Activated CD8-positive, alpha-beta memory T cell treated with anti-CD3 and anti-CD28 coated beads, Interleukin-2, amount 50 U/mL, for 4 hours (primary cell): ENCODE data around the gene C20orf204.

Experiments
- DNase-seq: peaks from one replicate; pipeline ENCODE4 v3.0.0-alpha.2; 2020

Gene C20orf204

DNA sequence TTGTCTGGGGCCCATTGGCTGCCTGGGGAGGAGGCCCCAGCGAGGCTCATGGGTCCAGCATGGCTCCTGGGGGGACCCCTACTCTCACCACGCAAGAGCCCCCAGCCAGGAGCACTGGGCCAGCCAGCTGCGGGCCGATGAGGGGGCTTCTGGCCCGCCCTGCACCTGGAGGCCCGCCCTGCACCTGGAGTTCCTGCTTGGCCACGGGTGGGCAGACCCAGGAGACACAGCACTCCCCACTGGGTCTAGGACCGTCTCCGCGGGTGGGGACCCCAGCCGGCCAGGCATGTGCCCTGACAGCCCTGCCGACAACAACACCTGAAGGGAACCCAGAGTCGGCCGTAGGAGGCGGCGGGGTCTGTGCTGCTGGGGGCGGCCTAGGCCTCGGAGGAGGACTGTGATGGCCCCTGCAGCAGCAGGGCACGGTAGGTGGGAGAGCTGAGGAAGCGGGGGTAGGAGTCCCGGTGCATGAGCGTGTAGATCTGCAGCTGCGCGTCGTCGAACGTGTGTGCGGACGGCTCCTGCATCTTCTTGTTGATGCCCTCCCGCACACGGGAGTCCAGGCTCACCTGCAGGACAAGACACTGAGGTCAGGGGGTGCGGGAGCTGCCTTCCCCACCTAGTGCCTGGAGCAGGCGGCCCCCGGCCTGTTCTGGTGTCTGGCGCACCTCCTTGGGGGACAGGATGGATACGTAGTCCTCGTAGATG lies 37.6 kb downstream of the C20orf204 start:
- no peak for DNase-seq

DNA sequence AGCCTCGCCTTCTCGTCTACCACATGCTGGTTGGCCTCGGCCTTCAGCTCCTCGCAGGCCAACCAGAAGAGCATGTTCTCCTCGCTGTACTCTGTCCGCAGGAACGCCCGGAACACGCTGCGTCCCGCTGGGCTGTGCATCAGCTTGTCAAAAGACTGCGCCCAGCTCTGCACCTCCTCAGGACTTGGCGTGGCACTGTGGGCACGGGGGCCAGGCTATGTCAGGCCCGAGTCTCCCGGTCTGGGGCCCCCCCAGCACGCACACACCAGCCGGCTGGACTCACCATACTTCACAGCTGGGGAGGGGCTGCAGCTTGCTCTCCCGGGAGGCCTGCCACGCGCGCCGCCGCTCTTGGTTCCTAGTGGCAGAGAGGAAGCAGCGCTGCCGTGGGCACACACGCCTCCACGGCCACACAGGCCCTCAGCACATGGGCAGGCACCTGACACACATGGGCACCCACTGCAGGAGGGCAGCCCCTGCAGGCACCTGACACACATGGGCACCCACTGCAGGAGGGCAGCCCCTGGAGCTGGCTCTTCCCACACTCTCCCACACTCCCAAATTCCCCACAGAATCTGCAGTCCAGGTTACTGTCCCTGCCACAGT lies 38.3 kb downstream of the C20orf204 start:
- no peak for DNase-seq

DNA sequence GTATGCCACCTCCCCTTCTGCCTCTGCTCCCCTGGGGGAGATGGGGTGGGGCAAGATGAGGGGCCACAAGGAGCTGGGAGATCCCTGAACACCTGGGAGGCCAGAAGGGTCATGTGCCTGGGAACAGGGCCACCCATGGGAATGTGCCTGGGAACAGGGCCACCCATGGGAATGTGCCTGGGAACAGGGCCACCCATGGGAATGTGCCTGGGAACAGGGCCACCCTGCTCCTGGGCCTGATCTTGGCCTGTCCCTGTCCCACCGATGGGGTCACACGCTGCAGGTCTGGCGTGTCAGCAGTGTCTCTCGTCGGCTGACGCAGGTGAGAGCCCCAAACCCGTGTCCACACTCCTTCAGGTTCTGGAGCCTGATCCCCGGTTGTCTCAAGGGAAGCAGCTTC lies 39.0 kb downstream of the C20orf204 start:
- DNase-seq: no peak

DNA sequence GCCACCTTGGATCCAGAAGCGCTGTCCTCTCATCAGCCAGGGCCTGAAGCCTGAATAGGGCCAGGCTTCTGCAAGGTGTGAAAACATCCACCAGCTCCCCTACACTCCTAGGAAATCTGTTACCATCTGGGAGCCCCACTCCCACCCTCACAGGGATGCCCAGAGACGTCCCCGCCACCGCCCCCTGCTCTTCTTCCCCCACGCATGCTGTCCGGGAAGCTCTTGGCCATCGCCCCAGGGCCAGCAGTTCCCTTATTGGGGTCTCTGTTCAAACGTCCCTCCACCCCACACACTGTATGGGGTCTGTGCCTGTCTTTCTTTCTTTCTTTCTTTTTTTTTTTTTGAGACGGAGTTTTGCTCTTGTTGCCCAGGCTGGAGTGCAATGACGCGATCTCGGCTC lies 39.6 kb downstream of the C20orf204 start:
- DNase-seq: no peak

DNA sequence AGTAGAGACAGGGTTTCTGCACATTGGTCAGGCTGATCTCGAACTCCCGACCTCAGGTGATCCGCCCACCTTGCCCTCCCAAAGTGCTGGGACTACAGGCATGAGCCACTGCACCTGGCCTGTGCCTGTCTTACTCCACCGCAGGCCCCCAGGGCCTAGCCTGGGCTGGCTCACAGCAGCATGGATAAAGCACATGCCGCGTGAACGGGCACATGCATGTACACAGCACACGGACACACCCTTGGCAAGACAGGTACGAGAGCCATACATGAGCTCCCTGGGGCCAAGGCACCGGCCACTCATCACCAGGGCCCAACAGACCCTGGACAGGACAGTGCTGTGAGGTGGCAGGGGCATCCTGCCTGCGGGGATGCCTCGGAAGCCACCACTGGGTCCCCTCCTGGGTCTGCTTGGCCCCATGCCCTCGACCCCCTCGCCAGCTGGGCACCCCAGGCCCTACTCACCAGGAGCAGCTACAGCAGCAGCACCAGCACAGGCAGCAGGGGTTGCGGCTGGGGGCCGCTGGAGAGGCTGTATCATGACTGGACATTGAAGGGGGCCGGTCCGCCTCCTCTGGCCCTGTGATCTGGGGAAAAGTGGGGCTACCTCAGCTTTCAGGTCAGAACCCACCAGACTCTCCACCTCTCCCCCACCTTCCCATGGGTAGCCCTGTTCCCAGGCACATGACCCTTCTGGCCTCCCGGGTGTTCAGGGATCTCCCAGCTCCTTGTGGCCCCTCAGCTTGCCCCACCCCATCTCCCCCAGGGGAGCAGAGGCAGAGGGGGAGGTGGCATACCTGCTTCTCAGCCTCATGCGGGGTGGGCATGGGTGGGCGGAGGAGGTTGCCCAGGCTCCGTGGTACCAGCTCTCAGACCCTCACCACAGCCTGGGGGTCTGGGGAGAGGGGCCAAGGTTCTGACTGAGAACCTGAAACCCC lies 40.3 kb downstream of the C20orf204 start:
- no peak for DNase-seq

DNA sequence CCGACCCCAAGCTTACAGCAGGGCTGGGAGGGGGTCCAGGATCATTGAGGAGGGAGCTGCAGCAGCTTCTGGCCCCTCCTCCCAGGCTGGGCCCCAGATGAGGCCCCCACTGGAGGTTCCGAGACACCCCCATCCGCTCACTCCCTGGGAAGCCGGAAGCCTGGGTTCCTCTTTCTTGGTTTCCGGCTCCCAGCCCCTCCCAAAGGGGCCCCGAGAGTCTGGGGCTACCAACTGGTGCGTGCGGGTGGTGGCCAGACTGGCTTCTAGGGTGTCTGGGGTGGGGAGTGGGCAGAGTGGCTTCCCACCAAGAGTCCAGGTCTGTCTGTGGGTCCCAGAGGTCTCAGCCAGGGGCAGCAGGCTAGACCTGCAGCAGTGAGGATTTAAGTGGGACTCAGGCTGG lies 41.1 kb downstream of the C20orf204 start:
- DNase-seq: no peak

DNA sequence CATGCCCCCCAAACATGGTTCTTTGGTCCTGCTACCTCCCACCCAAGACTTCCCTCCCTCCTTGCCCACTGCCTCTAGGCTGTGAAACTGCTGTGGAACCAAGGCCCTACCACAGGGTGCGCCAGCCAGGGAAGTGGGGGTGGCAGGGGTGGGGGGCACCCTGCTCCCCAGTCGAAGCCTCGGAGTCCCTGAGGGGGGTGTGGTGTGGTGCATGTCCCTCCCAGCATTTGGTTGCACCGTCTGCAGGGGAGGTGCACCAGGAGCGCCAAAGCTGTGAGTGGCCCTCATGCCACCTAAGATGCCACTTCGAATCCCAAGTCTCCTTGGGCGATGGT lies 41.5 kb downstream of the C20orf204 start:
- DNase-seq: no peak

DNA sequence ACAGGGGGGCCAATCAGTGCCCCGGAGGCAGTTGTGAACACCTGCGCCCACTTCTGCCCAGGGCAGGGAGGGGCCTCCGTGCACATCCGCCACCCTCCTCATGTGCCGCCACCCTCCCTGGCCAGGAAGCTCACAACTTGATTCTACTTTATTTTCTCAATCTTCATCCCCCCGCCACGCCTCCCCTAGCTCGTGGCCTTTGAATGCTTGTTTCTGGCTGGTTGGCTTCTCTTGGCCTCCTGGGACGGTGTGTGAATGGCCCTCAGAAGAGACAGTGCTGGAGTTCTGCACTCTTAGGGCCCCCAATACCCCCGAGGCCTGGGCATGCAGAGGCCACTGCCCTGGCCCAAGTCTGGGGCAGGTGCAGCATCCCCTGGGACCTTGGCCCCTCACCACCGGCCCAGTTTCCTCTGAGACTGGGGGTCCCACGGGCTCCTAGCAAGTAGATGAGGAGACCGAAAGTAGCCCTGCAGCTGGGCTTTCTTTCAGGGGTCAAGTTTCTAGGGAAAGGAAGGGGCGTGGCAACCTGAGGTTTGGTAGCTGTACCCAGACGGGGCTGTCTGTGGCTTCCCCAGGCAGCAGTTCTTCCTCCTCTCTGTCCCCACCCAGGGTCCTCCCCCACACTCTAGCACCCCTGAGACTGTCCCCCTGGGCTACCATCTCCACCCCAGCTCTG lies 42.0 kb downstream of the C20orf204 start:
- DNase-seq: peak; percentile 47

DNA sequence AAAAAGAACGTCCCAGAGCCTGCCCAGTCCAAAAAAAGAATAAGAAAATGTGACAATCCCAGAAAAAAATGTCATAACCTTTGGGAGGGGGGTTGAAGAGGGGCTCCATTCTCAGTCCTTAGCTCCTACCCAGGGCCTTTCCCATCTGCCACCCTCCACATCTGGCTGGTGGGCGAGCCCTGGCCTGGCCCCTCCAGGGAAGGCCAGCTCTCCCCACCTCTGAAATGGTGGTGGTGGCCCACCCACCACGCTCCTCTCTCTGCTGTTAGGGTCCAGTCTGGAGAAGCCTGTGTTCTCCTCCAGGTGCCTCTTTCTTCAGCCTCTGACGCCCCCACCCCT lies 42.9 kb downstream of the C20orf204 start:
- DNase-seq: no peak

DNA sequence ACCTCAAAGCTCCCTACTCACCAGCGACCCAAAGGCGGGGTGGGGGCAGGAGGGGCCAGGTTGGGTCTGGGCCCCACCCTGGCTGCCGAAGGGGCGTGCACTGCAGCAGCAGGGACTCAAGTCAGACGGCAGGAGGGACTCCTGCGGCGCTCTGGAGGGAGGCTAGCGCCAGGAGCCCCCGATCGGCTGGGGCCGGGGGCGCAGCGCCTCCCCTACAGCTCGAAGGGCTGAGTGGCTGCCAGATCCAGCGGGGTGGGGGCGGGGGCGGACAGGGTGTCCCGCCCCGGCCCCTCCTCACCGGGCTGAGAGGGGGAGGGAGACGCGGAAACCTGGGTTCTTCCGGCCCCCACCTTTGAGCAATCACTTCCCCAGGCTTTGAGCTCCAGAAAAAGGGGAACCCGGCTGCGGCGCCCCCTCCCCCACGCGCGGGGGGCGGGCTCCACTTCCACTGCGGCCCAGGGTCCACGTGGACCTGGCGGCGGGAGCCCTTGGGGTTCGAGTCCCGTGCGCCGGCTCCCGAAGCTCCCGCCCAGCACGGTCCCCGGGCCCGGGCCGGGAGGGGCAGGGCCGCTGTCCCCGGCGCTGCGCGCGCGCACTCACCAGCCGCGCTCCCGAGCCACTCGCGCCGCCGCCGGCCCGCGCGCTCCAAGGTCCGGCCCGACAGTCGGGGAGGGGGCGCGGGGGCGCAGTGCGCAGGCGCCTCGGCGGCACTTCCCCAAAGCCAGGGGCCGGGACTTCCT lies 43.5 kb downstream of the C20orf204 start, which contains the start of gene RGS19:
RGS19 (minus strand) TSS at position 246 of the 740 bp plus-strand sequence. CDS start 2,632 bp downstream, outside the sequence.
- DNase-seq: peak; percentile 66

DNA sequence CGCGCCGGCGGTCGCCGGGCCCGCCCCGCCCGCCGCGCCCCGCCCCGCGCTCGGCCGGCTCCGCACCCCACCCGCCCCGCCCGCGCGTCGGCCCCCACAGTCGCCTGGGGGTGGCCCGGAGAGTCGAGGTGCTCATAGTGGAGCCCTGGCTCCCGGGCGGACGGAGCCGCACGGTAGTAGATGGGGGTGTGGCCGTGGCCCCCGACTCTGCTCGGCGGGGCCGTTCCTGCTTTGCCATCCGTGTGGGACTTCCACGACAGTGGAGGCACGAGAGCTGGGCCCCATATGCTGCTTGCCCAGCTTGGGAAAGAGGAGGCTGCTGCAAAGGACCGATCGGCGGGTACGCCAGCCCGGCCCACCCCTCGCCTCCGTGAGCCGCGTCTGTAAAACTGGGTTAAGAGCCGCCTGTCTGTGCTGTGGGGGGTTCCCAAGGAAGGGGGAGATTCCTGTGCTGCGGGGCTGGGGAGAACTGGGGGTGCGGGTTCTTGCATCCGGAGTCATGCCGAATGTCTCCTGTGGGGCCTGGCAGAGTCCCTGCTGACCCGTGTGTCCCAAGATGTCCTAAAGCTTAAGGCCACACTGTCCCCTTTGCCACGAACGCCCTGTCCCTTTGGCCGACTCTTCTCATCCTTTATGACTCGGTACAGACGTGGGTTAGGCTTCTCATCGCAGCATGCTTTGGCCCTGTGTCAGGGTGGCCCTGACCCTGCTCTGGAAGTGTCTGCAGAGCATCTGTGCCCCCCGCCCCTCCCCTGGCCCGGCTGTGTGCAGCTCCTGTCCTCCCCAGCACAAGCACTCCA lies 44.2 kb downstream of the C20orf204 start, which contains the start of gene OPRL1:
OPRL1 (plus strand) TSS at position 70 of the 800 bp plus-strand sequence. CDS start 12,639 bp downstream, outside the sequence.
- DNase-seq: no peak

DNA sequence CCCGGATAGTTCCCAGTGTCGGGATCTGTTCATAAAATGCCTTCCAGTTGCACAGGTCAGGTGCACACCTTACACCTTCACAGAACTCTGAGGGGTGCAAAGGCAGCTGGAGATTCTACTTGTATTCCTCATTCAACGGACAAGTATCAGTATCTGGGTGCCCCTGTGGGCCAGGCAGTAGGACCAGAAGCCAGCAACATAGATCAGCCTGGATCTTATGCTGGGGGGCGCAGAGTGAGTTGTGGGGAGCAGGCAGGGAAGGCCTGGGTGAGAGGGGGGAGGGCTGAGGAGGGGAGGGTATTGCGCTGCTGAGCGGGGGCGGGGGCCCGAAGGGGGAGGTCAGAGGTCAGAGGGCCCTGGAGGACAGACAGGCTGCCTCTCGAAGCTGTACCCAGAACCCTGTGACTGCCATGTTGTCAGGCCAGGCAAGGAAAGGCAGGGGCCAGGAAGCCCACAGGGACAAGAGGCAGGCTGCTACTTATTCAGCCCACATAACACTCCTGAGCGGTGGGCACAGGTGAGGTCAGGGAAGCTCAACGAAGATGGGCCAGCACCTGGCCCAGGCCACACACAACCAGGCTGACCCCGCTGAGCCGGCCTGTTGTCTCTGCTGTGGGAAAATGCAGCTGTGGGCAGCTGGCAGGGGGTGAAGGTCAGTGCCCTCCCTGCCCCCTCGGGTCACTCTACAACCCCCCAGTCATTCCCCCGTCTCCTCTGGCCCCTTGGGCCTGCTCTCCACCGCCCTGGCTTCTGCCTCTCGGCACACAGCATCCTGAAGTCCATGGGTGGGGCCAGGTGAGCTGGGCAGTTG lies 45.0 kb downstream of the C20orf204 start:
- no peak for DNase-seq

DNA sequence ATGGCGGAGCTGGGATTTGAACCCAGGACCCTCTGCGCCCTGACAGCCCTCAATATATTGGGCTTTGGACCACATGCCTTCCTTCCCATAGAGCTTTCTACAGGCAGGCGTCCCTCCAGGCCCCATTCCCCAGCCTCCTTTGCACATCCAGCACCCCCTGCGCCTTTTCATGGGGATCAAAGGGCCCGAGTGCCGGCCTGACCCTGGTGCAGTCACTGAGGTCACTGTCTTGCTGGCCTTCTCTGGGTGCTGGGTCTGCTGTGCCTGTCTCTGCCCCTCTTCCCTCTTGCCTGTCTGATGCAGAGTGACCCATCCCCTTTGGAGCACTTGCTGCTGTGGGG lies 45.6 kb downstream of the C20orf204 start:
- no peak for DNase-seq

DNA sequence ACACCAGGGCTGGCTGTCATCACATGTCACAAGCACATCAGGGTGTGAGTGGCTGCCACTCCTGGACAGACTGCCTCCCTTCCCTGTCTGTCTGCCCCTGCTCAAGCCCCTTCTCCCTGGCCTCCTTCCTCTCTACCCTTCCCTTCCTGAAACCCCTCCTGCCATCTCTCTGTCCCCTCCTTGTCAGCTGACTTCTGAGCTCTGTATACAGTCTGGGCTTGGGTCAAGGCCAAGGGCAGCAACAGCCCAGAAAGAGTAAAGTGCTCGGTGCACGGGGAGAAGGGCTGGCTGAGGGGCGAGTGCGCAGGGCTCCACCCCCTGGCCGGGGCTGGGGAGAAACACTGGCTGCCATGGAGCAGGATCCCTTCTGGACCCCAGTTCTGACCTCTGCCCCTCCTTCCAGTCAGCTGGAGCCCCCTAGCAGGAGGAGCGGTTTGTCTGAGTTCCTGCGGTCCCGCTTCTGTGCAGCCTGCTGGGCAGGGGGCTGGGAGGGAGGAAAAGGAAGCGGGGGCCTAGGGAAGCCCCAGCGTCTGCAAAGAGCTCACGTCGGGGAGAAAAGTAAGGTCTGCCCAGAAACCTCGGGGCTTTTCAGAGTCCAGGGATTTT lies 46.2 kb downstream of the C20orf204 start:
- DNase-seq: no peak

DNA sequence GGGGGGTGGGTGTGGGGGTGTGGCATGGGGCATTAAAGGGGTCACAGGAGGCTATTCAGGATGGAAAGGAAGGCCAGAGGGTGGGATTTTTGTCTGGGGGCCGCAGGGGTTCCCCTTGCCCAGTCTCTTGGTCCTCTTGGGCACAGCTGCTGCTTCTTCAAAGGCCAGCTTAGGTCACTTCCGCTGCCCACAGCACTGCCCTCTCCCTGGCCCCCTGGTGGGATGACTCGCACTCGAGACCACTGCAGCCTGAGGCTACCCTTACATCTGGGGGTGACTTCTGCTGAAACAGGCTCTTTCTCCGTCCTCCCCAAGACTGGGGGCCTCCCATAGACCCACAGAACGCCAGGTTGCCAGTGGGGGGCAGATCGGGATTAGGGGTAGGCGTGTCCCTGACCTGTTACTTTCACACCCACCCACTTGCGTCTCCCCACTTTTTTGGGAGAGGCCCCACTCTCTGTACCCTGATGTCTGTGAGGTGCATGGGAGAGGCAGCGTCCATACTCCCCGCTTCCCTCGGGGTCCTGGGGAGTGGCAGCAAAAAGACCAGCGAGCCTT lies 46.9 kb downstream of the C20orf204 start:
- no peak for DNase-seq

DNA sequence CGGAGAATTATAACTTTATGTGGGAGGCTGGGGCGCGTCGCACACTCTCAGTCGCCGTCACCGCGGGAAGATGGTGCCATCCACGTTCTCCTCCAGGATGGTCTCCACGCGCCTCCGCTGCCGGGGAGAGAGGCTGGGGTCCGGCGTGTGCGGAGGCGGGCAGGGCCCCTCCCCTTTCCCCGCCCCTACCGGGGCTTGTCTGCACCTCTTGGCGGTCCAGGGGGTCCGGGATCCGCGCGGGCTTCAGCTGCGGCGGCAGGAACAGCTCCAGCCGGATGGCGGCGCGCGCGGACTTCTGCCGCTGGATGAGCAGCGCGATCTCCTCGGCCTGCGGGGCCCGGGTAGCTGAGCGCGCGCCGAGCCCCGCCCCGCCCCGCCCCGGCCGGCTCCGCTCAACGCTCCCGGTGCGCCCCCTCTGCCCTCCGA lies 47.4 kb downstream of the C20orf204 start:
- DNase-seq: peak; percentile 71

DNA sequence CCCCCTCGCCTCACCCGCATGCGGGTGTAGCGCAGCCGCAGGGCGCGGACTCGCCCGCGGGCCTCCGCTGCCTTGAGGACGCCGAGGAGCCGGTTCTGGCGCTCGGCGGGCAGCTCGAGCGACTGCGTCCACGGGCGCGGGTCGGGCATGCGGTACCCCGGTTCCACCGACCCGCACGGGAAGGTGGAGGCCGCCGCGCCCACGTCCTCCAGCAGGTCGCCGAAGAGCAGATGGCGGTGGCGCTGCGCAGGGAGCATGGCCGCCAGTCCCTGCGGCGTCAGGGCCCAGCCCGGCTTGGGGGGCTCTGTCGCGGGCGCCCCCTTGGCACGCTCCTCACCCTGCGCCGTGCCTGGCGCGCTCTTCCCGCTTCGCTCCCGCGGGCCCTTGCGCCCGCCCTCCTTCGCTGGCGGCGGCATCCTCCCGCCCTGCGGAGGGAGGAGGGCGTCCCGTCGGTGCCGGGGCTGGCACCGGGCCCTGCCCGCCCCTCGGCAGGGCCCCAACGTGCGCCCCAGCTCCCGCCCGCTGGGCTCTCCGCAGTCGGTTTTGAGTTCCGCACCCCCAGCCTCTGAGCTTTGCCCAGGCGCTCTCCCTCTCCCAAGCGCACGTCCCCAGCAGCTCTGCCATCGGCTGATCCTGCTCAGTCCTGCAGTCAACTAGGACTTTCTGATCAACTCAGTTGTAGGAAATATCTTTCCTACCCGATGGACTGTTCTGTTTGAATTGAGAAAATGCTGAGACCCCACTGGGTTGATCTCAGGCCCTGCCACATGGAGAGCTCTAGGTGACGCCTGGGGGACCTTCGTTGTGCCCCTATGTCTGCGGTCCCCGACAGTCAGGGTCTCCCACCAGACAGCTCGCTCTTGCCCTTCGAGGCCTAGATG lies 48.1 kb downstream of the C20orf204 start, which contains the start of gene LKAAEAR1:
LKAAEAR1 (minus strand) TSS at position 595 of the 881 bp plus-strand sequence; CDS start at position 416, 179 bp downstream.
- DNase-seq: no peak

DNA sequence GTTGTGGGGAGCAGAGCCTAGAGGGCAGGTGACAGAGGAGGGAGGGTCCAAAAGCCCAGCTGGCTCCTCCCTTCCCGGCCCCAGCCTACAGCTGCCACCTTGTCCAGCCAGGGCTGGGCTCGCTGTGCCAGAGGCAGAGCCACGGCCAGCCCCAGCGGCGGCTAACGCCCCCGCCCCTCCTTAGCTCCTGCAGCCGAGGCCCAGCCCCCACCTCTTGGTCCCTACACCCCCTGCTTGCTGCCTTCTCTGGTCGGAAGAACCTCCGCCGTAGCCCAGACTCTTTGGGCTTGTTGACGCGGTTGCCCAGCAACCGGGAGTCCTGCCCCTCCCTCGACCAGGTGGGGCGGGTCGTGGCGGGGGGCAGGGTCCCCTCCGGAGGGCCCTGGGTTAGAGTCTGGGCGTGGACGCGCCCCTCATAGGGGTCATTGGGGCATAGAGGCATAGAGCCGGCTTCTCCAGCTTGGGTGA lies 48.7 kb downstream of the C20orf204 start:
- DNase-seq: no peak

DNA sequence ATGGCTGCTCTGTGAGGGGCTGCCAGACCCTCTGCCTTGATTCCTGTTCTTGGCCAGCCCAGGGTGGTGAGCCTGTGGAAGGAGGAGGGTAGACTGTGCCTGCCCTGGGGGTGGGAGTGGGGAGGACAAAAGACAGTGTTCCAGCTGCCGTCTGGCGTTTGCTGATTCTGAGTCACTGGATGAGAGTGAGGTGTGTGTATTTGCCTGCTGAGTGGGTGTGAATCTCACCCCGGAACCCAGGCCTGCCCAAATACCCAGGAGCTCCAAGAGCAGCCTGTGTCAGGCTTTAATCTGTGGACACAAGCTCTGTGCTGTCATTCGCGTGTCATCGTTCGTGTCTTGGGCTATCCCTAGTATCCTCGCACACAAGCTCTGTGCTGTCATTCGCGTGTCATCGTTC lies 50.8 kb downstream of the C20orf204 start:
- no peak for DNase-seq
